Measurements from ENCODE around the gene MAP2K3.

MAP2K3 gene

DNA sequence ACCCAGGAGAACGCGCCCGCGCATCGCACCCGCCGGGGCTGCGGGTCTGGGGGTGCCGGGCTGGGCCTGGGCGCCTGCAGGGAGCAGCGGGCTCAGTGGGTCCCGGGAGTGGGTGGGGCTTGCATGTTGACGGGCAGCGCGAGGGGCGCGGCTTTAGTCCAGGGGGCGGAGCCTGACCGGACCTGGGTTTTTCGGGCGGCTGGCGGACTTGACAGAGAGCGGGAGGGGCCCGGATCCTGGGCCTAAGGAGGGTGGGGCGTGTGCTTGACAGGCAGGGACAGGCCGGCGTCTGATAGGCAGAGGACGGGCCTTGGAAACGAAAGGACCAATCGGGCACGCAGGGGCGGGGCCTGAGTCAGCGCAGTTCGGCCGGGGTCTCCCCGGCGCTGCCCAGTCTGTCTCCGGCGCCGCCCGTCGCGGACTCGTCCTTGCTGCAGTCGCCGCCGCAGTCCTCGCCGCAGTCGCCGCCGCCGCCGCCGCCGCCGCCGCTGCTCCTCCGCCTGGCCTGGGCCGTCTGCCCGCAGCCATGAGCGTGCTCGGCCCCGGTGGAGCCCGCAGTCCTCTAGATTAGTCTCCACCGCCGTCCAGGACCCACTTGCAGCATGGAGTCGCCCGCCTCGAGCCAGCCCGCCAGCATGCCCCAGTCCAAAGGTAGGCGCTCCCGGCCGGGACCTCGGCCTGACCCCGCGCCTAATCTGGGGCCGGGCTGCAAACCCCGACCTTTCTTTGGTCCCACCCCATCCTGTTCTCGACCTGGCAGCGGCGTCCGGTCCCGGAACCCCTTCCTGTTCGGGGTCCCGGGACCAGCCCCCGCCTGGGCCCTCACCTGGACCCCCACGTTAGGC, at the start of gene MAP2K3 (continued):
- no peak for TF ChIP-seq ZNF274 (IDR thresholded peaks at IDR 0.05; ENCODE audit: low read length)
- TF ChIP-seq ZNF274 (tag by site-specific recombination; IDR thresholded peaks at IDR 0.05; ENCODE audit: borderline replicate concordance) = no peak
- no peak for TF ChIP-seq ZNF211 (tag by site-specific recombination; IDR thresholded peaks at IDR 0.05; ENCODE audit: low read depth)
- no peak for TF ChIP-seq TRIM28 (IDR thresholded peaks at IDR 0.05; ENCODE audit: borderline replicate concordance, low read length)
- TF ChIP-seq, protein P1, sequence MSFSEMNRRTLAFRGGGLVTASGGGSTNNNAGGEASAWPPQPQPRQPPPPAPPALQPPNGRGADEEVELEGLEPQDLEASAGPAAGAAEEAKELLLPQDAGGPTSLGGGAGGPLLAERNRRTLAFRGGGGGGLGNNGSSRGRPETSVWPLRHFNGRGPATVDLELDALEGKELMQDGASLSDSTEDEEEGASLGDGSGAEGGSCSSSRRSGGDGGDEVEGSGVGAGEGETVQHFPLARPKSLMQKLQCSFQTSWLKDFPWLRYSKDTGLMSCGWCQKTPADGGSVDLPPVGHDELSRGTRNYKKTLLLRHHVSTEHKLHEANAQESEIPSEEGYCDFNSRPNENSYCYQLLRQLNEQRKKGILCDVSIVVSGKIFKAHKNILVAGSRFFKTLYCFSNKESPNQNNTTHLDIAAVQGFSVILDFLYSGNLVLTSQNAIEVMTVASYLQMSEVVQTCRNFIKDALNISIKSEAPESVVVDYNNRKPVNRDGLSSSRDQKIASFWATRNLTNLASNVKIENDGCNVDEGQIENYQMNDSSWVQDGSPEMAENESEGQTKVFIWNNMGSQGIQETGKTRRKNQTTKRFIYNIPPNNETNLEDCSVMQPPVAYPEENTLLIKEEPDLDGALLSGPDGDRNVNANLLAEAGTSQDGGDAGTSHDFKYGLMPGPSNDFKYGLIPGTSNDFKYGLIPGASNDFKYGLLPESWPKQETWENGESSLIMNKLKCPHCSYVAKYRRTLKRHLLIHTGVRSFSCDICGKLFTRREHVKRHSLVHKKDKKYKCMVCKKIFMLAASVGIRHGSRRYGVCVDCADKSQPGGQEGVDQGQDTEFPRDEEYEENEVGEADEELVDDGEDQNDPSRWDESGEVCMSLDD (tag by site-specific recombination; IDR thresholded peaks at IDR 0.05) = no peak
- no peak for TF ChIP-seq ZNF629 (tag by site-specific recombination; IDR thresholded peaks at IDR 0.05)
- TF ChIP-seq ZNF623 (tag by site-specific recombination; IDR thresholded peaks at IDR 0.05) = no peak
- TF ChIP-seq GLIS2 (tag by site-specific recombination; IDR thresholded peaks at IDR 0.05) = no peak; the same call in 1 of the 2 replicates
- TF ChIP-seq KLF1 (tag by site-specific recombination; IDR thresholded peaks at IDR 0.05) = no peak
- TF ChIP-seq ZNF660 (tag by site-specific recombination; IDR thresholded peaks at IDR 0.05) = peak; percentile 71
- no peak for TF ChIP-seq ZNF133 (tag by site-specific recombination; IDR thresholded peaks at IDR 0.05)
- TF ChIP-seq ZNF555 (tag by site-specific recombination; conservative IDR thresholded peaks at IDR 0.05) = no peak
- TF ChIP-seq, protein P2, sequence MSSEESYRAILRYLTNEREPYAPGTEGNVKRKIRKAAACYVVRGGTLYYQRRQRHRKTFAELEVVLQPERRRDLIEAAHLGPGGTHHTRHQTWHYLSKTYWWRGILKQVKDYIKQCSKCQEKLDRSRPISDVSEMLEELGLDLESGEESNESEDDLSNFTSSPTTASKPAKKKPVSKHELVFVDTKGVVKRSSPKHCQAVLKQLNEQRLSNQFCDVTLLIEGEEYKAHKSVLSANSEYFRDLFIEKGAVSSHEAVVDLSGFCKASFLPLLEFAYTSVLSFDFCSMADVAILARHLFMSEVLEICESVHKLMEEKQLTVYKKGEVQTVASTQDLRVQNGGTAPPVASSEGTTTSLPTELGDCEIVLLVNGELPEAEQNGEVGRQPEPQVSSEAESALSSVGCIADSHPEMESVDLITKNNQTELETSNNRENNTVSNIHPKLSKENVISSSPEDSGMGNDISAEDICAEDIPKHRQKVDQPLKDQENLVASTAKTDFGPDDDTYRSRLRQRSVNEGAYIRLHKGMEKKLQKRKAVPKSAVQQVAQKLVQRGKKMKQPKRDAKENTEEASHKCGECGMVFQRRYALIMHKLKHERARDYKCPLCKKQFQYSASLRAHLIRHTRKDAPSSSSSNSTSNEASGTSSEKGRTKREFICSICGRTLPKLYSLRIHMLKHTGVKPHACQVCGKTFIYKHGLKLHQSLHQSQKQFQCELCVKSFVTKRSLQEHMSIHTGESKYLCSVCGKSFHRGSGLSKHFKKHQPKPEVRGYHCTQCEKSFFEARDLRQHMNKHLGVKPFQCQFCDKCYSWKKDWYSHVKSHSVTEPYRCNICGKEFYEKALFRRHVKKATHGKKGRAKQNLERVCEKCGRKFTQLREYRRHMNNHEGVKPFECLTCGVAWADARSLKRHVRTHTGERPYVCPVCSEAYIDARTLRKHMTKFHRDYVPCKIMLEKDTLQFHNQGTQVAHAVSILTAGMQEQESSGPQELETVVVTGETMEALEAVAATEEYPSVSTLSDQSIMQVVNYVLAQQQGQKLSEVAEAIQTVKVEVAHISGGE (tag by site-specific recombination; conservative IDR thresholded peaks at IDR 0.05; ENCODE audit: low read depth) = peak; percentile 36; the same call in 1 of the 2 replicates
- no peak for TF ChIP-seq ZNF146 (tag by site-specific recombination; IDR thresholded peaks at IDR 0.05)
- TF ChIP-seq, protein P3, sequence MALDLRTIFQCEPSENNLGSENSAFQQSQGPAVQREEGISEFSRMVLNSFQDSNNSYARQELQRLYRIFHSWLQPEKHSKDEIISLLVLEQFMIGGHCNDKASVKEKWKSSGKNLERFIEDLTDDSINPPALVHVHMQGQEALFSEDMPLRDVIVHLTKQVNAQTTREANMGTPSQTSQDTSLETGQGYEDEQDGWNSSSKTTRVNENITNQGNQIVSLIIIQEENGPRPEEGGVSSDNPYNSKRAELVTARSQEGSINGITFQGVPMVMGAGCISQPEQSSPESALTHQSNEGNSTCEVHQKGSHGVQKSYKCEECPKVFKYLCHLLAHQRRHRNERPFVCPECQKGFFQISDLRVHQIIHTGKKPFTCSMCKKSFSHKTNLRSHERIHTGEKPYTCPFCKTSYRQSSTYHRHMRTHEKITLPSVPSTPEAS (tag by site-specific recombination; IDR thresholded peaks at IDR 0.05) = no peak
- no peak for TF ChIP-seq ZNF302 (tag by site-specific recombination; IDR thresholded peaks at IDR 0.05; ENCODE audit: low read depth)
- no peak for TF ChIP-seq ZNF777 (tag by site-specific recombination; IDR thresholded peaks at IDR 0.05; ENCODE audit: borderline replicate concordance)
- no peak for TF ChIP-seq ZBTB48 (tag by site-specific recombination; IDR thresholded peaks at IDR 0.05)
- TF ChIP-seq, protein P4, sequence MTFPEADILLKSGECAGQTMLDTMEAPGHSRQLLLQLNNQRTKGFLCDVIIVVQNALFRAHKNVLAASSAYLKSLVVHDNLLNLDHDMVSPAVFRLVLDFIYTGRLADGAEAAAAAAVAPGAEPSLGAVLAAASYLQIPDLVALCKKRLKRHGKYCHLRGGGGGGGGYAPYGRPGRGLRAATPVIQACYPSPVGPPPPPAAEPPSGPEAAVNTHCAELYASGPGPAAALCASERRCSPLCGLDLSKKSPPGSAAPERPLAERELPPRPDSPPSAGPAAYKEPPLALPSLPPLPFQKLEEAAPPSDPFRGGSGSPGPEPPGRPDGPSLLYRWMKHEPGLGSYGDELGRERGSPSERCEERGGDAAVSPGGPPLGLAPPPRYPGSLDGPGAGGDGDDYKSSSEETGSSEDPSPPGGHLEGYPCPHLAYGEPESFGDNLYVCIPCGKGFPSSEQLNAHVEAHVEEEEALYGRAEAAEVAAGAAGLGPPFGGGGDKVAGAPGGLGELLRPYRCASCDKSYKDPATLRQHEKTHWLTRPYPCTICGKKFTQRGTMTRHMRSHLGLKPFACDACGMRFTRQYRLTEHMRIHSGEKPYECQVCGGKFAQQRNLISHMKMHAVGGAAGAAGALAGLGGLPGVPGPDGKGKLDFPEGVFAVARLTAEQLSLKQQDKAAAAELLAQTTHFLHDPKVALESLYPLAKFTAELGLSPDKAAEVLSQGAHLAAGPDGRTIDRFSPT (tag by site-specific recombination; IDR thresholded peaks at IDR 0.05) = no peak
- TF ChIP-seq ZNF416 (tag by site-specific recombination; IDR thresholded peaks at IDR 0.05) = no peak
- TF ChIP-seq SP2 (tag by site-specific recombination; IDR thresholded peaks at IDR 0.05) = peak; percentile 98
- TF ChIP-seq GLI2 (tag by site-specific recombination; IDR thresholded peaks at IDR 0.05; ENCODE audit: borderline replicate concordance, low read depth) = no peak
- TF ChIP-seq, protein P5, sequence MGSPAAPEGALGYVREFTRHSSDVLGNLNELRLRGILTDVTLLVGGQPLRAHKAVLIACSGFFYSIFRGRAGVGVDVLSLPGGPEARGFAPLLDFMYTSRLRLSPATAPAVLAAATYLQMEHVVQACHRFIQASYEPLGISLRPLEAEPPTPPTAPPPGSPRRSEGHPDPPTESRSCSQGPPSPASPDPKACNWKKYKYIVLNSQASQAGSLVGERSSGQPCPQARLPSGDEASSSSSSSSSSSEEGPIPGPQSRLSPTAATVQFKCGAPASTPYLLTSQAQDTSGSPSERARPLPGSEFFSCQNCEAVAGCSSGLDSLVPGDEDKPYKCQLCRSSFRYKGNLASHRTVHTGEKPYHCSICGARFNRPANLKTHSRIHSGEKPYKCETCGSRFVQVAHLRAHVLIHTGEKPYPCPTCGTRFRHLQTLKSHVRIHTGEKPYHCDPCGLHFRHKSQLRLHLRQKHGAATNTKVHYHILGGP (tag by site-specific recombination; IDR thresholded peaks at IDR 0.05) = no peak
- TF ChIP-seq ZNF610 (tag by site-specific recombination; IDR thresholded peaks at IDR 0.05; ENCODE audit: borderline replicate concordance) = no peak
- no peak for TF ChIP-seq KLF7 (tag by site-specific recombination; IDR thresholded peaks at IDR 0.05; ENCODE audit: borderline replicate concordance)
- no peak for TF ChIP-seq MZF1 (tag by site-specific recombination; IDR thresholded peaks at IDR 0.05; ENCODE audit: borderline replicate concordance)
- no peak for TF ChIP-seq ZNF404 (tag by site-specific recombination; IDR thresholded peaks at IDR 0.05)
- no peak for TF ChIP-seq ZNF501 (tag by site-specific recombination; IDR thresholded peaks at IDR 0.05)
- TF ChIP-seq SETDB1 (IDR thresholded peaks at IDR 0.05; ENCODE audit: insufficient read length, low read length) = no peak

Measured in HEK293 (cell line).